Thyroid gland (tissue), 4 donors: Measurements from ENCODE around the gene COPRS. TPM values are rescaled to one million over a fixed set of nuclear protein-coding genes. Genes with fewer than 3 reads are reported as not detected.
"Not testable (repeated sequence)": the region's sequence is repeated elsewhere in the genome, so short reads cannot be mapped to it uniquely, and the experiment has no call there.

Source experiments
- DNase-seq, 2 donors: peaks; one replicate each; pipeline ENCODE4 v3.0.0-alpha.2; 2019
- H3K27ac ChIP-seq, 3 donors: fragments of 200-600 bp; sonication (generic); 1 replicate in 2 of 3; 2 replicates in 1 of 3; pipeline ENCODE4 v1.5.1; 2016 to 2019; ENCODE audit warnings: mild to moderate bottlenecking in 1 of 3, moderate library complexity in 1 of 3
- H3K27me3 ChIP-seq: fragments of 200-600 bp; sonication (generic); one replicate; pipeline ENCODE4 v1.5.1; 2019
- H3K36me3 ChIP-seq, 2 donors: fragments of 200-600 bp; sonication (generic); one replicate each; pipeline ENCODE4 v1.5.1; 2016 to 2019
- H3K4me1 ChIP-seq, 2 donors: fragments of 200-600 bp; sonication (generic); one replicate each; pipeline ENCODE4 v1.5.1; 2017 to 2019
- H3K4me3 ChIP-seq, 3 donors: fragments of 200-600 bp; sonication (generic); replicated peaks in 1 of 3; 1 replicate in 2 of 3; 2 replicates in 1 of 3; pipeline ENCODE4 v1.5.1; 2016; ENCODE audit warnings: mild to moderate bottlenecking in 1 of 3
- H3K9me3 ChIP-seq: fragments of 200-600 bp; sonication (generic); one replicate; pipeline ENCODE4 v1.5.1; 2017
- POLR2A ChIP-seq, 2 donors: fragments of 450-650 bp; IDR thresholded peaks; one replicate each; pipeline ENCODE4 v1.6.1; 2017; ENCODE audit warnings: antibody characterized with exemption in 2 of 2, mild to moderate bottlenecking in 2 of 2, moderate library complexity in 1 of 2
- WGBS, 2 donors: methylation state at CpG; one replicate each; pipeline ENCODE4 v1.1.5; 2017; 5-methylcytosine and 5-hydroxymethylcytosine counted together
- intact Hi-C: fragments of 100-400 bp; cut with DNase I; formaldehyde crosslinking; loops from one replicate; pipeline ENCODE4 v1.15.1; 2023
- total RNA-seq, 4 donors: library from RNA; depleted of rRNA; stranded (reverse); fragments of >200 nt; gene quantifications; one replicate each; pipeline ENCODE4 v1.2.3, GENCODE V29; 2016
- TF ChIP-seq, protein P1 (sequence below), 6 experiments: fragments of 200-600 bp in 3 of 6; fragments of 450-650 bp in 3 of 6; sonication (generic) in 3 of 6; IDR thresholded peaks; one replicate each; pipeline ENCODE4 v1.5.1; 2016 to 2019; ENCODE audit warnings: antibody characterized with exemption in 6 of 6, mild to moderate bottlenecking in 2 of 6, inconsistent platforms in 1 of 6, moderate library complexity in 1 of 6

The COPRS gene
- total RNA-seq, 4 donors from 2014 or later: 114 to 143 (median 128) TPM

DNA sequence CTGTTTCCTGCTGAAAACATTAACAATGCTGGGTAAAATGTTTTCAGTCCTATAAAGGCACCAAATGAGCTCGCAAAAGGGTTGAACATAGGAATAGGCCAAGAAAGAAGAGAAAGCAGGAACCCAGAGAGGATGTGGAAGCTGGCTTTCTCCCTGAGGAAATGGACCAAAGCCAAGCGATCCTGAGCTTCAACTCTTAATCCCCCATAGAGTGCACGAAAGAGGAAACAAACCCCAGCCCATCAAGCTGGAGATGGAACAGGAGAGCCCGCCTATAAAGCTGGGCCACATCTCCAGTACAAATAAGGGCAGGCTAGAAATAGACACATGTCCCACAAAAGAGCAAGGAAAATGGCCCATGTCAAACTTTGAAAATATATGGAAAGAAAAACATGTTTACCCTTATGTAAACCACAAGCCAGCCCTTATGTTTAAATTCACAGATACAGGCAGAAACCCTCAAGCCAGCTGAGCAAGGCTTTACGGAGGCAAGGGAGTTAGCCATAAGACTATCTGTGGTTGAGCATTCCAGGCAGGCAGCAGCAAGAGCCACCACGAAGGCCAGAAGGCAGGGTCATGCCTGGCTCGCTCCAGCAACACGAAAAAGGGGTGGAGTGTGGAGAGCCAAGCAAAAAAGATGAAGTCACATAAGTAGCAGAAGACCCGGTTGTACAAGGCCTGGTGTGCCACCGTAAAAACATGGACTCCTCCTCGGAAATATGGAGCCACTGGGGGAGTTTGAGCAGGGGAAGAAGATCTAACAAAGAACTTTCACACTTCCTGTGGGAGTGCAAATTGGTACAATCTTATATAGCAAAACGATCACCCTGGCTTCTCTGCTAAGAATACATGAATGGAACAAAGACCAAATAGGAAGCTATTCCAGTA is 27.8 kb downstream of the COPRS start:
- no peak for TF ChIP-seq POLR2A (IDR thresholded peaks at IDR 0.05)
- TF ChIP-seq, protein P1, sequence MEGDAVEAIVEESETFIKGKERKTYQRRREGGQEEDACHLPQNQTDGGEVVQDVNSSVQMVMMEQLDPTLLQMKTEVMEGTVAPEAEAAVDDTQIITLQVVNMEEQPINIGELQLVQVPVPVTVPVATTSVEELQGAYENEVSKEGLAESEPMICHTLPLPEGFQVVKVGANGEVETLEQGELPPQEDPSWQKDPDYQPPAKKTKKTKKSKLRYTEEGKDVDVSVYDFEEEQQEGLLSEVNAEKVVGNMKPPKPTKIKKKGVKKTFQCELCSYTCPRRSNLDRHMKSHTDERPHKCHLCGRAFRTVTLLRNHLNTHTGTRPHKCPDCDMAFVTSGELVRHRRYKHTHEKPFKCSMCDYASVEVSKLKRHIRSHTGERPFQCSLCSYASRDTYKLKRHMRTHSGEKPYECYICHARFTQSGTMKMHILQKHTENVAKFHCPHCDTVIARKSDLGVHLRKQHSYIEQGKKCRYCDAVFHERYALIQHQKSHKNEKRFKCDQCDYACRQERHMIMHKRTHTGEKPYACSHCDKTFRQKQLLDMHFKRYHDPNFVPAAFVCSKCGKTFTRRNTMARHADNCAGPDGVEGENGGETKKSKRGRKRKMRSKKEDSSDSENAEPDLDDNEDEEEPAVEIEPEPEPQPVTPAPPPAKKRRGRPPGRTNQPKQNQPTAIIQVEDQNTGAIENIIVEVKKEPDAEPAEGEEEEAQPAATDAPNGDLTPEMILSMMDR (IDR thresholded peaks at IDR 0.05): no peak
- no peaks in the 10 kb centered on the region for H3K27me3 ChIP-seq
- WGBS, 2 donors: 64 to 66% methylated on average over 12 of the region's 12 CpGs
- H3K36me3 ChIP-seq: no peaks in the 10 kb centered on the region
- no peaks in the 10 kb centered on the region for H3K9me3 ChIP-seq
- H3K4me3 ChIP-seq: no peak overlapping the region
- peak; percentile 18 to 29 for DNase-seq
- intact Hi-C loops: no loop called here
- H3K27ac ChIP-seq: no peak overlapping the region
- H3K4me1 ChIP-seq: no peaks in the 10 kb centered on the region

DNA sequence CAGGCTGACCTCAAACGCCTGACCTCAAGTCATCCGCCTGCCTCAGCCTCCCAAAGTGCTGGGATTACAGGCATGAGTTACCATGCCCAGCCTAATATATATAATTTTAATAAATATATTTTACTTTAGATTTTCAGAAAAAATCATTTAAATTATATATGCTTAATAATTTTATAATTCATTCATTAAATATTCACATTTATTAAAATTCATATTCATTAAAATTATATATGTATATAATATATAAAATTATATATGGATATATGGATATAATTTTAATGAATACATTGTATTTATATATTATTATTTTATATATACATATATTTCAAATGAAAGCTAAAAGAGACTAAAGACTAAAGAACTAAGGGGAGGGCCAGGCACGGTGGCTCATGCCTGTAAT is 29.4 kb downstream of the COPRS start:
- Histone ChIP-seq H3K36me3 (no peaks in the 10 kb centered on the region), H3K4me1 (no peaks in the 10 kb centered on the region), H3K4me3 (no peak overlapping the region), H3K27me3 (no peaks in the 10 kb centered on the region), H3K9me3 (no peaks in the 10 kb centered on the region), H3K27ac (no peak overlapping the region)
- no peak for DNase-seq
- 87 to 93% methylated on average over 3 of the region's 3 CpGs for WGBS, 2 donors
- TF ChIP-seq POLR2A (IDR thresholded peaks at IDR 0.05): no peak
- TF ChIP-seq, protein P1 (IDR thresholded peaks at IDR 0.05): no peak
- intact Hi-C loops: no loop called here

DNA sequence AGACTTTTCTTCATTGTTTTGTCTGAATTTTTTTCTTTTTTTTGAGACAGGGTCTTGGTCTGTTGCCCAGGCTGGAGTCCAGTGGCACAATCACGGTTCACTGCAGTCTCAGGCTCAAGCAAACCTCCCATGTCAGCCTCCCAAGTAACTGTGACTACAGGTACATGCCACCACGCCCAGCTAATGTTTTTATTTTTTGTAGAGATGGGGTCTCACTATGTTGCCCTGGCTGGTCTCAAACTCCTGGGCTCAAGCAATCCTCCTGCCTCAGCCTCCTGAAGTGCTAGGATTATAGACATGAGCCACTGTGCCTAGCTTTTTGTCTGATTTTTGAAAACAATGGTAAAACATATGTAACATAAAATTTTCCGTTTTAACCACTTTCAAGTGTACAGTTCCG is 30.1 kb downstream of the COPRS start:
- H3K27ac ChIP-seq, H3K4me3 ChIP-seq, DNase-seq, H3K36me3 ChIP-seq, intact Hi-C loops, H3K9me3 ChIP-seq, H3K27me3 ChIP-seq, H3K4me1 ChIP-seq: not testable (repeated sequence)
- 93% methylated on average over 4 of the region's 4 CpGs for WGBS, 2 donors

DNA sequence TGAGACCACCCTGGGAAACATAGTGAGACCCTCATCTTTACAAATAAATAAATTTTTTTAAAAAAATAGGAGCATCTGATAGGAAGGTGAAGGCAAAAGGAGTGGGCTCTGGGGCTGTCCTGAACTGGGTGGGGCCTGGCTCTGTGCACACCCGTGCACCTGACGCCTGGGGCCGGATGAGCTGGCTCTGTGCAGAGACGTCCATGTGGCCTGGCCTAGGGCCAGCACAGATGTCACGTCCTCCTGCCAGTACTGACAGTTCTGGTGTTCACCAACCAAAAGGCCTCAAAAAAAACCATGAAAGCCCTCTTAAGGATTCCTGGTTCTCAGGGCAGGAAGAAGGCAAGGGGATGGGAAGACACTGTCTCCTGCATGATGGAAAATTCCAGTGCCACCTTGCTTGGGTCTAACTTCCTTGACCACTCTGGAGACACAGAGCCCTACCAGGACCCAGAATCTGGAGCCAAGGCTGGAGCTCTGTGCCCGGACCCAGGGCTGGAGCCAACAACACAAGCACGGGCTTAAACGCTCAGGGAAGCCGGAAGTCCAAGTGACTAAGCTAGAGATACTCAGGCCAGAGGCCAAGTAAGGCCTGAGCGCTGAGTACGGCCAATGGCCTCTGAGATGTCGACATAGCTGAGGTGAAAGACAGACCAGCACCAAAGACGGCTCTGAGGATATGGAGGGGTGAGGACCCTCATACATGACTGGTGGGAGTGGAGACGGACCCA is 32.9 kb downstream of the COPRS start:
- TF ChIP-seq, protein P1 (IDR thresholded peaks at IDR 0.05): no peak
- no peak for TF ChIP-seq POLR2A (IDR thresholded peaks at IDR 0.05)
- Histone ChIP-seq H3K9me3 (no peaks in the 10 kb centered on the region), H3K27me3 (no peaks in the 10 kb centered on the region), H3K36me3 (no peaks in the 10 kb centered on the region), H3K4me1 (no peaks in the 10 kb centered on the region), H3K27ac (no peak overlapping the region), H3K4me3 (no peak overlapping the region)
- DNase-seq: no peak
- intact Hi-C loops: no loop called here
- WGBS, 2 donors: 78 to 81% methylated on average over 14 of the region's 14 CpGs

DNA sequence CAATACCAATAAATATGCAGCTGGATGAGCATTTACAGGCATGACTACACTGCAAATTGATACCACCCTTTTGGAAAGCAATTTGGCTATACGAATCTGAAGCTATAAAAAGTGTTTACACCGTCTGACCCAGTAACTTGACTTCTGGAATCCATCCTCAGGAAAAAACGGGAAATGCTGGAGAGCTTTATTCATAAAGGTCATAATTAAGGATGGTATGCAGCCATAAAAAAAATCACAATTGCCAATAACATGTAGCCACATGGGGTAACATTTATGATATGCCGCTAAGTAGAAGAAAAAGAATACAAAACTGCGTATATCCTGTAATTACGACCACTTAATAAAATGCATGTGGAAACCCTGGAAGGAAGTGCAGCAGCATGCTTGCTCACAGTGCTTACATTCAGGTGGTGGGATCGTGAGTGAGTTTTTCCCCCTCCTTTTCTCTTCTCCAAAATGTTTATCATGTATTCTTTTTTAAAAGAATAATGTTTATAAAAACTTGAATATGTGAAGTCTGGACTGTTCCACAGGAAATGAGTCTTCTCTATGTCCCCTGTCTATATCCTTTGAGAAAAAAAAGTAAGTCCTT is 34.2 kb downstream of the COPRS start:
- Histone ChIP-seq H3K36me3 (no peaks in the 10 kb centered on the region), H3K9me3 (no peaks in the 10 kb centered on the region), H3K27me3 (no peaks in the 10 kb centered on the region), H3K4me3 (no peak overlapping the region), H3K4me1 (no peaks in the 10 kb centered on the region), H3K27ac (no peak overlapping the region)
- intact Hi-C loops: no loop called here
- WGBS, 2 donors: 67 to 68% methylated on average over 7 of the region's 7 CpGs
- TF ChIP-seq, protein P1 (IDR thresholded peaks at IDR 0.05): no peak
- TF ChIP-seq POLR2A (IDR thresholded peaks at IDR 0.05): no peak
- DNase-seq: no peak
